ENCODE results near the gene VPS52.
A peak's percentile ranks its signal among the peaks of the same experiment; 100 is the strongest.

Gene VPS52

GRCh38 chr6:33276864-33277662, 5.4 kb upstream of the VPS52 start, which contains the start of gene B3GALT4:
TSS of gene B3GALT4 (plus strand) at chr6:33277123. CDS start at chr6:33277420, 297 bp downstream.
- TF ChIP-seq USF1 (IDR thresholded peaks at IDR 0.05) (no peak), TAF1 (IDR thresholded peaks at IDR 0.05; ENCODE audit: low read depth) (no peak), ZBTB7A (IDR thresholded peaks at IDR 0.05; ENCODE audit: low read depth) (no peak), YY1 (IDR thresholded peaks at IDR 0.05; ENCODE audit: low read depth) (peak; percentile 24; the same call in 1 of the 2 replicates), REST (IDR thresholded peaks at IDR 0.05; ENCODE audit: low read depth) (no peak), FOXM1 (IDR thresholded peaks at IDR 0.05; ENCODE audit: borderline replicate concordance, low read depth) (no peak), RAD21 (IDR thresholded peaks at IDR 0.05; ENCODE audit: low read depth) (no peak), EP300 (IDR thresholded peaks at IDR 0.05; ENCODE audit: borderline replicate concordance) (peak; percentile 51; the same call in 1 of the 2 replicates), MAX (IDR thresholded peaks at IDR 0.05) (peak; percentile 75; the same call in 1 of the 2 replicates), CREB1 (IDR thresholded peaks at IDR 0.05; ENCODE audit: low read depth) (peak; percentile 50; the same call in 1 of the 2 replicates), TEAD4 (IDR thresholded peaks at IDR 0.05) (peak; percentile 32), TCF12 (IDR thresholded peaks at IDR 0.05; ENCODE audit: low read depth) (peak; percentile 66), EGR1 (IDR thresholded peaks at IDR 0.05) (peak; percentile 64; the same call in 1 of the 2 replicates), CEBPB (IDR thresholded peaks at IDR 0.05) (peak; percentile 16; the same call in 1 of the 2 replicates), NFIC (IDR thresholded peaks at IDR 0.05) (no peak; the same call in 1 of the 2 replicates)

GRCh38 chr6:33276581-33276863, 4.8 kb upstream of the VPS52 start:
- TF ChIP-seq EP300 (IDR thresholded peaks at IDR 0.05; ENCODE audit: borderline replicate concordance), result no peak
- TF ChIP-seq CEBPB (IDR thresholded peaks at IDR 0.05), result no peak
- no peak for TF ChIP-seq CREB1 (IDR thresholded peaks at IDR 0.05; ENCODE audit: low read depth)
- no peak for TF ChIP-seq FOXM1 (IDR thresholded peaks at IDR 0.05; ENCODE audit: borderline replicate concordance, low read depth)
- TF ChIP-seq TAF1 (IDR thresholded peaks at IDR 0.05; ENCODE audit: low read depth), result no peak
- TF ChIP-seq TEAD4 (IDR thresholded peaks at IDR 0.05), result no peak
- no peak for TF ChIP-seq TCF12 (IDR thresholded peaks at IDR 0.05; ENCODE audit: low read depth)
- no peak for TF ChIP-seq RAD21 (IDR thresholded peaks at IDR 0.05; ENCODE audit: low read depth)
- no peak for TF ChIP-seq MAX (IDR thresholded peaks at IDR 0.05)

- TF ChIP-seq ZBTB7A (IDR thresholded peaks at IDR 0.05; ENCODE audit: low read depth), result 0 out of 2 replicates have a peak, but pooled peaks have one; percentile 53
Observed at GRCh38 chr6:33275795-33276580, 4.3 kb upstream of the VPS52 start.

- TF ChIP-seq USF1 (IDR thresholded peaks at IDR 0.05), result no peak
- TF ChIP-seq MAX (IDR thresholded peaks at IDR 0.05), result no peak
- TF ChIP-seq CEBPB (IDR thresholded peaks at IDR 0.05), result no peak
- no peak for TF ChIP-seq NFIC (IDR thresholded peaks at IDR 0.05)
- no peak for TF ChIP-seq YY1 (IDR thresholded peaks at IDR 0.05; ENCODE audit: low read depth)
- no peak for TF ChIP-seq EP300 (IDR thresholded peaks at IDR 0.05; ENCODE audit: borderline replicate concordance)
- no peak for TF ChIP-seq FOXM1 (IDR thresholded peaks at IDR 0.05; ENCODE audit: borderline replicate concordance, low read depth)
Observed at GRCh38 chr6:33273924-33274902, 2.5 kb upstream of the VPS52 start.

- no peak for TF ChIP-seq MAX (IDR thresholded peaks at IDR 0.05)
- no peak for TF ChIP-seq NFIC (IDR thresholded peaks at IDR 0.05)
- TF ChIP-seq USF1 (IDR thresholded peaks at IDR 0.05), result no peak
- no peak for TF ChIP-seq YY1 (IDR thresholded peaks at IDR 0.05; ENCODE audit: low read depth)
- no peak for TF ChIP-seq CEBPB (IDR thresholded peaks at IDR 0.05)
- no peak for TF ChIP-seq TEAD4 (IDR thresholded peaks at IDR 0.05)
- TF ChIP-seq REST (IDR thresholded peaks at IDR 0.05; ENCODE audit: low read depth), result no peak
- TF ChIP-seq RAD21 (IDR thresholded peaks at IDR 0.05; ENCODE audit: low read depth), result no peak
- no peak for TF ChIP-seq ZBTB7A (IDR thresholded peaks at IDR 0.05; ENCODE audit: low read depth)
Observed at GRCh38 chr6:33273129-33273923, 1.6 kb upstream of the VPS52 start.

All from Ishikawa (cell line).